H9 (cell line): Measurements from ENCODE around the gene ATRNL1. TPM values are rescaled to one million over a fixed set of nuclear protein-coding genes. Genes with fewer than 3 reads are reported as not detected.

Source experiments
- DNase-seq: peaks from one replicate; pipeline ENCODE4 v3.0.0-alpha.2; 2017
- H2AFZ ChIP-seq: one replicate; pipeline ENCODE4 v1.6.1; 2013; ENCODE audit warnings: mild to moderate bottlenecking, low read length, control low read depth, moderate library complexity
- H2AK5ac ChIP-seq: 2 replicates; pipeline ENCODE4 v1.6.1; 2013; ENCODE audit warnings: low read length, control low read depth, mixed read lengths; ENCODE audit not compliant: insufficient read length
- H2BK120ac ChIP-seq: one replicate; pipeline ENCODE4 v1.6.1; 2013; ENCODE audit warnings: low read depth, mild to moderate bottlenecking, low read length, control low read depth, inconsistent platforms; ENCODE audit not compliant: poor library complexity, severe bottlenecking
- H2BK12ac ChIP-seq: 2 replicates; pipeline ENCODE4 v1.6.1; 2013; ENCODE audit warnings: low read length, control low read depth, mixed read lengths, low read depth; ENCODE audit not compliant: insufficient read length
- H2BK15ac ChIP-seq: 2 replicates; pipeline ENCODE4 v1.6.1; 2013; ENCODE audit warnings: low read depth, low read length, control low read depth
- H2BK20ac ChIP-seq: one replicate; pipeline ENCODE4 v1.6.1; 2013; ENCODE audit warnings: low read depth, mild to moderate bottlenecking, low read length, control low read depth, inconsistent platforms; ENCODE audit not compliant: poor library complexity, severe bottlenecking
- H2BK5ac ChIP-seq: 2 replicates; pipeline ENCODE4 v1.6.1; 2013; ENCODE audit warnings: low read length, control low read depth, mixed read lengths; ENCODE audit not compliant: insufficient read length
- H3K14ac ChIP-seq: 2 replicates; pipeline ENCODE4 v1.6.1; 2013; ENCODE audit warnings: low read length, control low read depth; ENCODE audit not compliant: insufficient read depth
- H3K18ac ChIP-seq: 2 replicates; pipeline ENCODE4 v1.6.1; 2013; ENCODE audit warnings: low read depth, mild to moderate bottlenecking, mixed read lengths, low read length, control low read depth; ENCODE audit not compliant: insufficient read length
- H3K23ac ChIP-seq: 2 replicates; pipeline ENCODE4 v1.6.1; 2013; ENCODE audit warnings: low read length, control low read depth, mixed read lengths, low read depth; ENCODE audit not compliant: insufficient read length
- H3K23me2 ChIP-seq: 2 replicates; pipeline ENCODE4 v1.6.1; 2013; ENCODE audit warnings: low read depth, mild to moderate bottlenecking, mixed read lengths, low read length, control low read depth; ENCODE audit not compliant: insufficient read length, poor library complexity, severe bottlenecking
- H3K27ac ChIP-seq: 2 replicates; pipeline ENCODE4 v1.5.1; 2013; ENCODE audit warnings: low read length, control low read depth, mixed read lengths, low read depth; ENCODE audit not compliant: insufficient read length
- H3K27me3 ChIP-seq: 2 replicates; pipeline ENCODE4 v1.6.1; 2013; ENCODE audit warnings: low read length, control low read depth, inconsistent platforms; ENCODE audit not compliant: insufficient read depth
- H3K4ac ChIP-seq: 2 replicates; pipeline ENCODE4 v1.6.1; 2013; ENCODE audit warnings: low read depth, mild to moderate bottlenecking, control low read depth, inconsistent platforms, low read length, moderate library complexity
- H3K4me1 ChIP-seq: 2 replicates; pipeline ENCODE4 v1.6.1; 2013; ENCODE audit warnings: low read length, control low read depth, inconsistent platforms; ENCODE audit not compliant: insufficient read depth
- H3K4me2 ChIP-seq: 2 replicates; pipeline ENCODE4 v1.6.1; 2013; ENCODE audit warnings: low read length, control low read depth, mixed read lengths; ENCODE audit not compliant: insufficient read length, insufficient read depth
- H3K56ac ChIP-seq: 2 replicates; pipeline ENCODE4 v1.6.1; 2013; ENCODE audit warnings: low read depth, mild to moderate bottlenecking, mixed read lengths, low read length, control low read depth; ENCODE audit not compliant: insufficient read length
- H3K79me1 ChIP-seq: 2 replicates; pipeline ENCODE4 v1.6.1; 2013; ENCODE audit warnings: low read depth, mild to moderate bottlenecking, moderate library complexity, low read length, control low read depth, inconsistent platforms; ENCODE audit not compliant: insufficient read depth, poor library complexity, severe bottlenecking
- H3K79me2 ChIP-seq: 2 replicates; pipeline ENCODE4 v1.6.1; 2013; ENCODE audit warnings: low read length, control low read depth, inconsistent platforms; ENCODE audit not compliant: insufficient read depth
- H3K9ac ChIP-seq: 2 replicates; pipeline ENCODE4 v1.6.1; 2013; ENCODE audit warnings: low read length, control low read depth, mixed read lengths; ENCODE audit not compliant: insufficient read length; ENCODE audit errors: extremely low read depth
- H3K9me3 ChIP-seq: one replicate; pipeline ENCODE4 v1.6.1; 2013; ENCODE audit warnings: low read depth, low read length, inconsistent platforms; ENCODE audit not compliant: control insufficient read depth
- H3T11ph ChIP-seq: one replicate; pipeline ENCODE4 v1.6.1; 2013; ENCODE audit warnings: mild to moderate bottlenecking, low read length, control low read depth, inconsistent platforms
- H4K20me1 ChIP-seq: one replicate; pipeline ENCODE4 v1.6.1; 2013; ENCODE audit not compliant: control insufficient read depth, insufficient read length, insufficient read depth
- H4K5ac ChIP-seq: 2 replicates; pipeline ENCODE4 v1.6.1; 2013; ENCODE audit warnings: low read depth, mild to moderate bottlenecking, mixed read lengths, low read length, control low read depth; ENCODE audit not compliant: insufficient read length
- H4K8ac ChIP-seq: replicated peaks from 2 replicates; pipeline ENCODE4 v1.6.1; 2013; ENCODE audit warnings: low read length, control low read depth, mixed read lengths, low read depth; ENCODE audit not compliant: insufficient read length
- H4K91ac ChIP-seq: 2 replicates; pipeline ENCODE4 v1.6.1; 2013; ENCODE audit warnings: low read depth, mild to moderate bottlenecking, moderate library complexity, mixed read lengths, low read length, control low read depth; ENCODE audit not compliant: insufficient read length
- H3K27ac Mint-ChIP-seq, 3 experiments: 2 replicates in 2 of 3; 3 replicates in 1 of 3; pipeline ENCODE4 v1.8.0; 2020 to 2021; ENCODE audit warnings: mixed read lengths in 3 of 3, mild to moderate bottlenecking in 1 of 3, moderate library complexity in 1 of 3
- H3K27me3 Mint-ChIP-seq: 2 replicates; pipeline ENCODE4 v1.8.0; 2021; ENCODE audit warnings: low read depth, mild to moderate bottlenecking, moderate library complexity, mixed read lengths
- H3K36me3 Mint-ChIP-seq, 3 experiments: 2 replicates in 2 of 3; 3 replicates in 1 of 3; pipeline ENCODE4 v1.8.0; 2020 to 2021; ENCODE audit warnings: low read depth in 3 of 3, mixed read lengths in 3 of 3; ENCODE audit not compliant: insufficient read depth in 1 of 3
- H3K4me1 Mint-ChIP-seq, 2 experiments: 2 replicates each; pipeline ENCODE4 v1.8.0; 2020; ENCODE audit warnings: mixed read lengths in 2 of 2
- H3K4me3 Mint-ChIP-seq, 2 experiments: 2 replicates in 1 of 2; 3 replicates in 1 of 2; pipeline ENCODE4 v1.8.0; 2020 to 2021; ENCODE audit warnings: mild to moderate bottlenecking in 2 of 2, mixed read lengths in 2 of 2, moderate library complexity in 1 of 2
- H3K9me3 Mint-ChIP-seq, 2 experiments: 2 replicates in 1 of 2; 3 replicates in 1 of 2; pipeline ENCODE4 v1.8.0; 2020; ENCODE audit warnings: mild to moderate bottlenecking in 2 of 2, mixed read lengths in 2 of 2, moderate library complexity in 1 of 2
- WGBS: extraction: QIAGEN DNeasy Blood & Tissue Kit; methylation state at CpG from one replicate; pipeline ENCODE4 v1.1.7; 2013; ENCODE audit warnings: missing lambda C conversion rate, low lambda C conversion rate, mixed read lengths; ENCODE audit not compliant: insufficient read length; ENCODE audit errors: extremely low coverage; 5-methylcytosine and 5-hydroxymethylcytosine counted together
- total RNA-seq: library from RNA; stranded (reverse); gene quantifications from 2 replicates; pipeline ENCODE4 v1.2.1, GENCODE V29; 2021
- TF ChIP-seq, protein P1 (sequence below): fragments of 200-600 bp; sonication (generic); conservative IDR thresholded peaks from 3 replicates; pipeline ENCODE4 v1.8.0; 2021; ENCODE audit warnings: antibody characterized with exemption, mild to moderate bottlenecking

The ATRNL1 gene
- total RNA-seq, 1 experiment from 2014 or later, result 9.2 TPM

- H3K27me3 ChIP-seq, result no peaks in the 10 kb centered on the region
- H2BK5ac ChIP-seq, result no peak overlapping the region
- Mint-ChIP-seq H3K27me3 (peaks cover 1% of the 10 kb centered on the region; the same call in 1 of the 2 replicates), H3K9me3 (no peaks in the 10 kb centered on the region), H3K4me3 (no peak overlapping the region), H3K27ac (no peak overlapping the region; a peak in 1 of 7 replicates), H3K36me3 (no peaks in the 10 kb centered on the region; a peak in 1 of 7 replicates), H3K4me1 (peaks cover 5 to 11% of the 10 kb centered on the region in 2 experiments; a peak in 3 of 4 replicates)
- H3K18ac ChIP-seq, result no peak overlapping the region
- no peak overlapping the region for H4K91ac ChIP-seq
- no peak overlapping the region for H3K14ac ChIP-seq
- H4K8ac ChIP-seq, result no peak overlapping the region
- H3K79me2 ChIP-seq, result no peaks in the 10 kb centered on the region
- H3K27ac ChIP-seq, result no peak overlapping the region
- H3K9ac ChIP-seq, result no peak overlapping the region
- H4K5ac ChIP-seq, result no peak overlapping the region
- no peaks in the 10 kb centered on the region for H3K9me3 ChIP-seq
- H2AFZ ChIP-seq, result no peak overlapping the region
- H3K79me1 ChIP-seq, result no peaks in the 10 kb centered on the region
- H2BK20ac ChIP-seq, result no peak overlapping the region
- H3K23ac ChIP-seq, result no peak overlapping the region
- no peak overlapping the region for H3K4ac ChIP-seq
- TF ChIP-seq, protein P1, sequence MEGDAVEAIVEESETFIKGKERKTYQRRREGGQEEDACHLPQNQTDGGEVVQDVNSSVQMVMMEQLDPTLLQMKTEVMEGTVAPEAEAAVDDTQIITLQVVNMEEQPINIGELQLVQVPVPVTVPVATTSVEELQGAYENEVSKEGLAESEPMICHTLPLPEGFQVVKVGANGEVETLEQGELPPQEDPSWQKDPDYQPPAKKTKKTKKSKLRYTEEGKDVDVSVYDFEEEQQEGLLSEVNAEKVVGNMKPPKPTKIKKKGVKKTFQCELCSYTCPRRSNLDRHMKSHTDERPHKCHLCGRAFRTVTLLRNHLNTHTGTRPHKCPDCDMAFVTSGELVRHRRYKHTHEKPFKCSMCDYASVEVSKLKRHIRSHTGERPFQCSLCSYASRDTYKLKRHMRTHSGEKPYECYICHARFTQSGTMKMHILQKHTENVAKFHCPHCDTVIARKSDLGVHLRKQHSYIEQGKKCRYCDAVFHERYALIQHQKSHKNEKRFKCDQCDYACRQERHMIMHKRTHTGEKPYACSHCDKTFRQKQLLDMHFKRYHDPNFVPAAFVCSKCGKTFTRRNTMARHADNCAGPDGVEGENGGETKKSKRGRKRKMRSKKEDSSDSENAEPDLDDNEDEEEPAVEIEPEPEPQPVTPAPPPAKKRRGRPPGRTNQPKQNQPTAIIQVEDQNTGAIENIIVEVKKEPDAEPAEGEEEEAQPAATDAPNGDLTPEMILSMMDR, result no peak
- H3K4me1 ChIP-seq, result no peaks in the 10 kb centered on the region
- no peak overlapping the region for H2BK120ac ChIP-seq
- WGBS, result 100% methylated on average over 1 of the region's 7 CpGs
- DNase-seq, result no peak
- H3K4me2 ChIP-seq, result no peak overlapping the region
- no peaks in the 10 kb centered on the region for H3K23me2 ChIP-seq
- H2BK12ac ChIP-seq, result no peak overlapping the region
- H4K20me1 ChIP-seq, result no peaks in the 10 kb centered on the region
- H3K56ac ChIP-seq, result no peak overlapping the region
- H2AK5ac ChIP-seq, result no peak overlapping the region
- no peak overlapping the region for H2BK15ac ChIP-seq
- no peak overlapping the region for H3T11ph ChIP-seq
Measured at GRCh38 chr10:115965376-115965775, 872.2 kb downstream of the ATRNL1 start.
